Panc1 (cell line): ENCODE data around the gene SNX9. TPM values are rescaled to one million over a fixed set of nuclear protein-coding genes. Genes with fewer than 3 reads are reported as not detected.

Source experiments
- ATAC-seq: fragments of 200-7000 bp; cut with Tn5 transposase; 2 replicates; pipeline ENCODE4 v1.9.1; 2020; ENCODE audit warnings: mild to moderate bottlenecking, moderate library complexity
- BruUV-seq: library from RNA; stranded (reverse); fragments of 400-500 nt; replicated peaks from 2 replicates; lab custom pipeline; 2021; lab: Mats Ljungman, UMichigan
- CTCF ChIA-PET: fragments of 300-600 bp; sonication (Branson Sonifier 250); formaldehyde crosslinking; loops from one replicate; lab custom pipeline; 2022; ENCODE audit warnings: antibody characterized with exemption; lab: Charles Lee
- POLR2A ChIA-PET: fragments of 300-600 bp; sonication (Branson Sonifier 250); formaldehyde crosslinking; loops from one replicate; lab custom pipeline; 2022; ENCODE audit warnings: antibody characterized with exemption; lab: Charles Lee
- DNase-seq: peaks from one replicate; pipeline ENCODE4 v3.0.0-alpha.2; 2010; ENCODE audit warnings: low read depth, low spot score
- H3K27ac ChIP-seq: 2 replicates; pipeline ENCODE4 v1.5.1; 2011; ENCODE audit warnings: mild to moderate bottlenecking, low read length, inconsistent platforms
- H3K27me3 ChIP-seq: fragments of 200-500 bp; sonication (Bioruptor generic); 2 replicates; pipeline ENCODE4 v1.6.0; 2014; ENCODE audit warnings: low read length, inconsistent platforms; ENCODE audit not compliant: control insufficient read depth, insufficient read depth
- H3K36me3 ChIP-seq: fragments of 200-500 bp; sonication (Bioruptor generic); 2 replicates; pipeline ENCODE4 v1.5.1; 2014; ENCODE audit warnings: inconsistent platforms, mild to moderate bottlenecking, low read length, moderate library complexity; ENCODE audit not compliant: control insufficient read depth, insufficient read depth
- H3K4me1 ChIP-seq: 2 replicates; pipeline ENCODE4 v1.5.1; 2011; ENCODE audit warnings: inconsistent platforms, mild to moderate bottlenecking, low read length, moderate library complexity; ENCODE audit not compliant: control insufficient read depth, insufficient read depth
- H3K4me3 ChIP-seq, 2 experiments: 2 replicates each; pipeline ENCODE4 v1.5.1; 2011 to 2012; ENCODE audit warnings: low read depth in 2 of 2, low read length in 2 of 2, mild to moderate bottlenecking in 2 of 2, inconsistent platforms in 1 of 2, moderate library complexity in 1 of 2
- H3K9me3 ChIP-seq: fragments of 200-500 bp; sonication (Bioruptor generic); 2 replicates; pipeline ENCODE4 v1.5.1; 2014; ENCODE audit warnings: low read depth, mild to moderate bottlenecking, inconsistent platforms, low read length, moderate library complexity; ENCODE audit not compliant: control insufficient read depth, insufficient read depth
- CTCF ChIP-seq: fragments of 450-650 bp; IDR thresholded peaks from 2 replicates; pipeline ENCODE4 v1.5.1; 2017; ENCODE audit warnings: mild to moderate bottlenecking
- POLR2AphosphoS5 ChIP-seq: IDR thresholded peaks from 2 replicates; pipeline ENCODE4 v1.6.1; 2012; ENCODE audit warnings: mild to moderate bottlenecking, low read depth, low read length, moderate library complexity
- REST ChIP-seq, 2 experiments: IDR thresholded peaks; 2 replicates each; pipeline ENCODE4 v1.6.1; 2011 to 2012; ENCODE audit warnings: low read depth in 2 of 2, control low read depth in 1 of 2, low read length in 1 of 2, mild to moderate bottlenecking in 1 of 2, moderate library complexity in 1 of 2; ENCODE audit not compliant: insufficient read depth in 1 of 2
- SIN3A ChIP-seq: IDR thresholded peaks from 2 replicates; pipeline ENCODE4 v1.6.1; 2012; ENCODE audit warnings: low read depth, mild to moderate bottlenecking, low read length, moderate library complexity, borderline replicate concordance; ENCODE audit not compliant: insufficient read depth
- TCF7L2 ChIP-seq: IDR thresholded peaks from 2 replicates; pipeline ENCODE4 v1.6.1; 2011; ENCODE audit warnings: mild to moderate bottlenecking, low read depth, low read length, inconsistent platforms
- in situ Hi-C: cut with HindIII; loops from 2 replicates; pipeline ENCODE4 v1.10.0; 2016; ENCODE audit warnings: low sequenced_read_pairs, low pct_unique_long_range_greater_than_20kb
- intact Hi-C: fragments of 100-400 bp; cut with micrococcal nuclease; formaldehyde crosslinking; loops from one replicate; pipeline ENCODE4 v1.10.0; 2022; ENCODE audit not compliant: unreplicated experiment
- total RNA-seq: library from RNA; stranded (reverse); gene quantifications from one replicate; pipeline ENCODE4 v1.2.1, GENCODE V29; 2021; ENCODE audit not compliant: unreplicated experiment

SNX9 gene
- total RNA-seq, 1 experiment from 2014 or later: 46.0 TPM

- DNase-seq (no peak), ATAC-seq (no peak)
- Histone ChIP-seq H3K36me3 (peaks cover 13% of the 10 kb centered on the region; the same call in 1 of the 2 replicates), H3K27ac (no peak overlapping the region), H3K4me1 (peaks cover 39% of the 10 kb centered on the region), H3K4me3 (no peak overlapping the region), H3K9me3 (no peaks in the 10 kb centered on the region), H3K27me3 (no peaks in the 10 kb centered on the region)
- BruUV-seq: no TSS peak
- POLR2A ChIA-PET: no interaction called here
- CTCF ChIA-PET: no interaction called here
- TF ChIP-seq TCF7L2 (no peak), REST (IDR thresholded peaks at IDR 0.05; ENCODE audit: insufficient read depth in 1 of 2, low read depth in 2 of 2, low read length in 1 of 2) (no peak), CTCF (no peak), SIN3A (no peak), POLR2AphosphoS5 (no peak)
- in situ Hi-C loops: loop anchor here (25.0 kb wide), 1 partner anchor 107 kb away; no protein-coding TSS in a partner anchor
- intact Hi-C loops: no loop called here
Observed at GRCh38 chr6:157869673-157870302, 46.7 kb downstream of the SNX9 start.

GRCh38 chr6:157873735-157874344 lies 50.8 kb downstream of the SNX9 start:
- ChIA-PET CTCF (interaction anchor here (0.7 to 1.8 kb wide), 6 partner anchors 37 to 559 kb away, joined by 3 to 22 read pairs (median 3); no protein-coding TSS in a partner anchor), POLR2A (interaction anchor here (1.2 kb wide), 1 partner anchor 41 kb away, joined by 7 read pairs; no protein-coding TSS in a partner anchor)
- DNase-seq (peak; percentile 48), ATAC-seq (peak; percentile 93)
- no peaks in the 10 kb centered on the region for H3K27me3 ChIP-seq
- no TSS peak for BruUV-seq
- peaks cover 27% of the 10 kb centered on the region for H3K36me3 ChIP-seq
- in situ Hi-C loops: loop anchor here (25.0 kb wide), 1 partner anchor 112 kb away; no protein-coding TSS in a partner anchor
- TF ChIP-seq TCF7L2: no peak
- peak; percentile 91 for TF ChIP-seq CTCF
- peaks cover 10% of the 10 kb centered on the region; the same call in 1 of the 2 replicates for H3K4me1 ChIP-seq
- H3K27ac ChIP-seq: no peak overlapping the region
- H3K4me3 ChIP-seq: no peak overlapping the region
- H3K9me3 ChIP-seq: no peaks in the 10 kb centered on the region
- intact Hi-C loops: loop anchor here (2.0 kb wide), 2 partner anchors 49 to 113 kb away; no protein-coding TSS in a partner anchor
